Smooth muscle cell (in vitro differentiated cells): ENCODE results near the gene ZNF618. TPM values are rescaled to one million over a fixed set of nuclear protein-coding genes. Genes with fewer than 3 reads are reported as not detected.
A peak's percentile ranks its signal among the peaks of the same experiment; 100 is the strongest.

Experiments used
- DNase-seq: peaks from one replicate; lab custom pipeline; 2025; ENCODE audit not compliant: unreplicated experiment; lab: John Stamatoyannopoulos, UW
- H2AFZ ChIP-seq: fragments of 200-600 bp; sonication (generic); 2 replicates; pipeline ENCODE4 v1.6.0; 2016; ENCODE audit warnings: antibody characterized with exemption, low read depth, mild to moderate bottlenecking
- H3F3A ChIP-seq: fragments of 200-600 bp; sonication (generic); 2 replicates; pipeline ENCODE4 v1.6.0; 2017; ENCODE audit warnings: antibody characterized with exemption, low read depth
- H3K27ac ChIP-seq: fragments of 200-600 bp; sonication (generic); 2 replicates; pipeline ENCODE4 v1.5.1; 2016; ENCODE audit warnings: low read depth, mild to moderate bottlenecking
- H3K27me3 ChIP-seq: fragments of 200-600 bp; sonication (generic); 2 replicates; pipeline ENCODE4 v1.6.1; 2016; ENCODE audit warnings: low read depth, mild to moderate bottlenecking
- H3K36me3 ChIP-seq: fragments of 200-600 bp; sonication (generic); 2 replicates; pipeline ENCODE4 v1.5.1; 2016; ENCODE audit warnings: low read depth
- H3K4me1 ChIP-seq: fragments of 200-600 bp; sonication (generic); 2 replicates; pipeline ENCODE4 v1.5.1; 2016; ENCODE audit warnings: low read depth
- H3K4me2 ChIP-seq: fragments of 200-600 bp; sonication (generic); 2 replicates; pipeline ENCODE4 v1.6.0; 2016; ENCODE audit warnings: mild to moderate bottlenecking
- H3K4me3 ChIP-seq: fragments of 200-600 bp; sonication (generic); 2 replicates; pipeline ENCODE4 v1.5.1; 2016; ENCODE audit warnings: mild to moderate bottlenecking
- H3K79me2 ChIP-seq: fragments of 200-600 bp; sonication (generic); 2 replicates; pipeline ENCODE4 v1.6.0; 2016; ENCODE audit warnings: low read depth, mild to moderate bottlenecking
- H3K9ac ChIP-seq: fragments of 200-600 bp; sonication (generic); 2 replicates; pipeline ENCODE4 v1.6.0; 2016; ENCODE audit warnings: low read depth
- H3K9me3 ChIP-seq: fragments of 200-600 bp; sonication (generic); replicated peaks from 2 replicates; pipeline ENCODE4 v1.5.1; 2016; ENCODE audit warnings: low read depth
- H4K20me1 ChIP-seq: fragments of 200-600 bp; sonication (generic); 2 replicates; pipeline ENCODE4 v1.6.0; 2016; ENCODE audit warnings: low read depth
- CTCF ChIP-seq: fragments of 200-600 bp; sonication (generic); IDR thresholded peaks from 2 replicates; pipeline ENCODE4 v1.5.1; 2017; ENCODE audit warnings: borderline replicate concordance, mild to moderate bottlenecking, antibody characterized with exemption; ENCODE audit not compliant: insufficient read depth, poor library complexity, severe bottlenecking
- WGBS: methylation state at CpG from one replicate; pipeline ENCODE4 v1.1.7; 2016; ENCODE audit warnings: low lambda C conversion rate; 5-methylcytosine and 5-hydroxymethylcytosine counted together
- polyA plus RNA-seq: library from polyadenylated mRNA; unstranded; fragments of >200 nt; fragmentation: Nextera tagmentation; extraction: Ambion mirVana; gene quantifications from 2 replicates; pipeline ENCODE4 v1.2.1, GENCODE V29; 2016
- total RNA-seq: library from RNA; depleted of rRNA; stranded (reverse); fragments of >200 nt; gene quantifications from 2 replicates; pipeline ENCODE4 v1.2.3, GENCODE V29; 2014

Gene ZNF618
- total and polyA plus RNA-seq, 2 experiments from 2014 or later = 9.9 to 19.5 TPM

GRCh38 chr9:114093761-114094505, 217.8 kb downstream of the ZNF618 start:
- H3K36me3 ChIP-seq = no peaks in the 10 kb centered on the region
- H3K4me1 ChIP-seq = no peaks in the 10 kb centered on the region
- peaks cover 22% of the 10 kb centered on the region for H3K27me3 ChIP-seq
- no peak overlapping the region for H2AFZ ChIP-seq
- no peaks in the 10 kb centered on the region for H4K20me1 ChIP-seq
- no peak for TF ChIP-seq CTCF
- 95% methylated on average over 9 of the region's 9 CpGs for WGBS
- no peak for DNase-seq
- H3K79me2 ChIP-seq = no peaks in the 10 kb centered on the region
- no peaks in the 10 kb centered on the region for H3F3A ChIP-seq
- no peak overlapping the region for H3K4me2 ChIP-seq
- H3K9ac ChIP-seq = no peak overlapping the region
- H3K9me3 ChIP-seq = no peaks in the 10 kb centered on the region
- H3K27ac ChIP-seq = no peak overlapping the region
- no peak overlapping the region for H3K4me3 ChIP-seq

DNA sequence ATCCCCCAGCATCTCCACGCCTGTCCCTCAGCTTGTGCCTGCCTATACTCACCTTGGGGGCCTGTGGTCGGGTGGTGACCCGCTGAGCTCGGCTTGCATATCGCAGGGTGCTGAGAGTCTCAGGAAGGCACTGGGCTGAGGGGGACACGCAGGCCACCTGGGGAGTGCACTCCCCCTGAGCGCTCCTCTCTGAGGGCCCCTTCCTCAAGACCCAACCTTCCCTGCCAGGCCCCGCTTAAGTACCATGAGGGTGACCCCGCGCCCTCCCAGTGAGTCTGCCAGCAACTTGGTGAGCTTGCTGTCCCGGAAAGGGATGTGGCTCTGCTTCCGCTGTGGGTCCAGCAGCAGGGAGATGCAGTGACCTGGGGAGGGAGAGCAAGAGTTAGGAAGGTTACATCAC, 218.9 kb downstream of the ZNF618 start:
- DNase-seq = no peak
- Histone ChIP-seq H2AFZ (no peak overlapping the region), H3K27me3 (peaks cover 26% of the 10 kb centered on the region), H3K4me1 (no peaks in the 10 kb centered on the region), H3K27ac (no peak overlapping the region), H3K36me3 (no peaks in the 10 kb centered on the region), H3K79me2 (no peaks in the 10 kb centered on the region), H3K4me2 (no peak overlapping the region), H3K9me3 (no peaks in the 10 kb centered on the region), H4K20me1 (no peaks in the 10 kb centered on the region), H3K9ac (no peak overlapping the region), H3K4me3 (no peak overlapping the region), H3F3A (no peaks in the 10 kb centered on the region)
- no peak for TF ChIP-seq CTCF
- 96% methylated on average over 12 of the region's 12 CpGs for WGBS

DNA sequence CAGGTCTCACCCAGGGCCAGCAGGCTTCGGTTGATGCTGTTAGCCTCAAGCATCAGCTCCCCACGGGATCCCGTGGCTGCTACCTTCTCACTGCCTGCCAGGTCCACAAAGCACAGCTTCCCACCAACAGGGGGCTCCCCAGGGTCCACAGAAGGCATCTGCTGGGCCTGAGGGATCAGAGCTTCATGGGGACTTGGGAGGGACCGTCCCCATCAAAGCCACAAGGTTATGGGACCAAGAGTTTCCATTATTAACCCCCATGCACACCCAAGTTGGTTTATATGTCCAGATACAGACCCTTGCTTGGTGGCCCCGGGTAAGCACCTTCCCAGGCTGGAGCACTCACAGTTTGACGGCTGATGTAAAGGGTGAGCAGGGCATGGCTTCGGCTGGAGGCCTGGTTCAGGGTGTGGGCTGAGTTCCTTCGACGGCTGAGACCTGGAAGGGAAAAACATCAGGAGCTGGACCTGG, 220.0 kb downstream of the ZNF618 start:
- no peak for DNase-seq
- 80% methylated on average over 9 of the region's 9 CpGs for WGBS
- peak; percentile 10 for TF ChIP-seq CTCF
- H3F3A ChIP-seq = peaks cover 6% of the 10 kb centered on the region
- H3K79me2 ChIP-seq = no peaks in the 10 kb centered on the region
- no peak overlapping the region for H3K27ac ChIP-seq
- H3K9ac ChIP-seq = no peak overlapping the region
- no peaks in the 10 kb centered on the region for H3K36me3 ChIP-seq
- no peak overlapping the region for H3K4me3 ChIP-seq
- H3K27me3 ChIP-seq = peaks cover 26% of the 10 kb centered on the region
- H4K20me1 ChIP-seq = no peaks in the 10 kb centered on the region
- no peaks in the 10 kb centered on the region for H3K9me3 ChIP-seq
- no peaks in the 10 kb centered on the region for H3K4me1 ChIP-seq
- no peak overlapping the region for H2AFZ ChIP-seq
- no peak overlapping the region for H3K4me2 ChIP-seq
